Activated naive CD4-positive, alpha-beta T cell treated with anti-CD3 and anti-CD28 coated beads, Interleukin-2, amount 50 U/mL, for 24 hours (primary cell): ENCODE data around the gene RUVBL1.
"Not testable (repeated sequence)": the region's sequence is repeated elsewhere in the genome, so short reads cannot be mapped to it uniquely, and the experiment has no call there.

Source experiments
- H3K27ac Mint-ChIP-seq: one replicate; pipeline ENCODE4 v1.8.0; 2021; ENCODE audit warnings: mild to moderate bottlenecking, mixed read lengths
- H3K27me3 Mint-ChIP-seq: one replicate; pipeline ENCODE4 v1.8.0; 2021; ENCODE audit warnings: mixed read lengths
- H3K36me3 Mint-ChIP-seq: one replicate; pipeline ENCODE4 v1.8.0; 2021; ENCODE audit warnings: mixed read lengths
- H3K4me1 Mint-ChIP-seq: one replicate; pipeline ENCODE4 v1.8.0; 2021; ENCODE audit warnings: mixed read lengths
- H3K4me3 Mint-ChIP-seq: one replicate; pipeline ENCODE4 v1.8.0; 2021; ENCODE audit warnings: mild to moderate bottlenecking, mixed read lengths
- H3K9me3 Mint-ChIP-seq: one replicate; pipeline ENCODE4 v1.8.0; 2021; ENCODE audit warnings: mixed read lengths

Gene RUVBL1

DNA sequence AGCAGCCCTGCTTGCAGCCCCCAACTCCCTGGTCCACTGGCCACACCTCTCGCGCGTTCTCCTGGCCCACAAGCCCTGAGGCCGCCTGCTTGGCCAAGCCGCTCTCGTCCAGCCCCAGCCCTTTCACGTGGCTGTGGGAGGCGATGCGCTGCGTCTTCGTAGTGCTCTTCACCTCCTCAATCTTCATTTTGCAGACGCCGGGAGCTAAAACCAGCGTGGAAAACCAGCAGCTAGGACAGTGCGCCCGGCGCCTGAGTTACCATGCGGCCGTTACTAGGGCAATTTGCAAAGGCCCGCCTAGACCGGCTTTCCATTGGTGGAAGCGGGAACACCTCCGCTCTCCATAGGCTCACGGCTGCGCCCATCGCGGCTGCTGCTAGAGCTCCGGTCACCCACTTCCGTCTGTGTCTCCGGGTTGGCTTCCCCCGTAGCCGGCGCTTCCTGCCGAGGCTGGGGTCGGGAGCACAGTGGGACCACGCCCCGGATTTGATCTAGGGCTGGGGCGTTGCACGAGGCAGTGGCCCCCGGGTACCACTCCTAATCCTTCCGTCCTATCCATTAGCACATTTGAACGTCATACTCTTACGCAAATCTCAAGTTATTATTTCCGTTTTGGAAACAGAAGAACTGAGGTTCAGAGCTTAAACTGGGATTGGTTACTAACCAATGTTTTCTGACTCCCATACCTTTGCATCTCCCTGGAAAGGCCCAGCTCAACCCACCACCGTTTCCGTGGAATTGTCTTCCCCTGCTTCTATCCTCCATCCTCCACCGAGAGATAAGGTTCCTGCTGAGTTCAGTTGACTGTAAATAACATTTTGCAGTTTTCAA is at the start of gene RUVBL1:
Gene RUVBL1, minus strand, starts transcription at position 275 of the 831 bp plus-strand sequence. Its CDS starts 88 bp downstream, at position 187.
- H3K9me3 Mint-ChIP-seq, result no peaks in the 10 kb centered on the region
- H3K27ac Mint-ChIP-seq, result peak within 1 kb of the TSS; percentile 98
- peaks cover 31% of the 10 kb centered on the region for H3K4me1 Mint-ChIP-seq
- peak within 1 kb of the TSS; percentile 99 for H3K4me3 Mint-ChIP-seq
- H3K36me3 Mint-ChIP-seq, result peaks cover 13% of the 10 kb centered on the region
- no peaks in the 10 kb centered on the region for H3K27me3 Mint-ChIP-seq

DNA sequence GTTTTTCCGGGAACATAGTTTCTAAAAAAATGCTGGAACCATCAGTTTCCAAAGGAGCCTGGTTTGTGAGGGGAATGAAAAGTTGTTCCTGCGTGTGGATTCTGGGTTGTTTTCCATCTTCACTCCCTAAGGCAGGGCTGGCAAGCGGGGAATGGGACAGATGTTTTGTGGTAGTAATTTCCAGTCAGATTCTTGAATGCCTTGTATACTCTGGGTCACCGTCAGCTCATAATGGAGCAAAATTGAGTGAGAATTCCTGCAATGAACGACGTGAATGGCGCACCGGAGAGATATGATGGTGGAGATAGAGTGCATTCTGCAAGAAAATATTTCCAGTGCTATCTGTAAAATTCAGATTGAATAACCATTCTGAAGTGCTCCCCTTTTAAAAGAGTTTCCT is 49.6 kb upstream of the RUVBL1 start:
- H3K4me3 Mint-ChIP-seq, result no peak overlapping the region
- H3K9me3 Mint-ChIP-seq, result no peaks in the 10 kb centered on the region
- no peaks in the 10 kb centered on the region for H3K27me3 Mint-ChIP-seq
- no peak overlapping the region for H3K27ac Mint-ChIP-seq
- peaks cover 61% of the 10 kb centered on the region for H3K4me1 Mint-ChIP-seq
- H3K36me3 Mint-ChIP-seq, result no peaks in the 10 kb centered on the region

DNA sequence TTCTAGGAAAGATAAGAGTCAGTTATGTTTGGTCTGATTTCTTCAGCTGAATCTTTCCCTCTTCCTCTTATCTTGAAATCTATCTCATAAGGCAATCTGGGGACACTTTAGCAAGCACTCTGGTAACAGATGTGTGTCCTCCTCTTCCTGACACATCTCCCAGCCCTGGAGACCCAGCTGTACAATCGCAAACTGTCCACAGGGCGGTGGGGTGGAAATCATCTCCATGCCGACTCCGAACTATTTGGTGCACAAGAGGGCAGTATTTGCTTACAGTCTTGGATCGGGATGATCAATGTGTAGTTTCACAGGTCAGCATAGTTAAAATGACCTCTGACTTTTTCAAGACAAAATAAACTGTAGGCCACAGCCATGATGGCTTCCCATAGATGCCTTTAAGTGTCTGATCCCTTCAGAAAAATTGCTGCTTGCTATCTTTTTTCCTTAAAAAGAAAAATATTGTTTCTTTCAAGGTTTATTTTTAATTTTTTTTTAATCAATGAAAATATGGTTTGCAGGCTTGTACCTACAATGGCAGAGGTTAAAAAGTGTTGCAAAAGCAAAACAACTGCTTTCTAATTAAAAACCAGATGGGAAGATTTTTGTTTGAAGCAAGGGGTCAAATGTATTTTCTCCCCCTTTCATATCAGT is 47.4 kb upstream of the RUVBL1 start:
- Mint-ChIP-seq H3K27ac (no peak overlapping the region), H3K4me3 (no peak overlapping the region), H3K36me3 (no peaks in the 10 kb centered on the region), H3K4me1 (peaks cover 64% of the 10 kb centered on the region), H3K27me3 (no peaks in the 10 kb centered on the region), H3K9me3 (no peaks in the 10 kb centered on the region)

- H3K9me3 Mint-ChIP-seq, result no peaks in the 10 kb centered on the region
- peaks cover 2% of the 10 kb centered on the region for H3K36me3 Mint-ChIP-seq
- no peak overlapping the region for H3K4me3 Mint-ChIP-seq
- H3K27ac Mint-ChIP-seq, result no peak overlapping the region
- H3K27me3 Mint-ChIP-seq, result no peaks in the 10 kb centered on the region
- H3K4me1 Mint-ChIP-seq, result peaks cover 65% of the 10 kb centered on the region
Measured at GRCh38 chr3:128168836-128169235, 45.2 kb upstream of the RUVBL1 start.

- Mint-ChIP-seq H3K27ac (no peak overlapping the region), H3K4me1 (peaks cover 62% of the 10 kb centered on the region), H3K4me3 (no peak overlapping the region), H3K27me3 (no peaks in the 10 kb centered on the region), H3K36me3 (peaks cover 2% of the 10 kb centered on the region), H3K9me3 (no peaks in the 10 kb centered on the region)
Measured at GRCh38 chr3:128167973-128168674, 44.5 kb upstream of the RUVBL1 start.

GRCh38 chr3:128167646-128167972 is 44.0 kb upstream of the RUVBL1 start:
- no peak overlapping the region for H3K4me3 Mint-ChIP-seq

DNA sequence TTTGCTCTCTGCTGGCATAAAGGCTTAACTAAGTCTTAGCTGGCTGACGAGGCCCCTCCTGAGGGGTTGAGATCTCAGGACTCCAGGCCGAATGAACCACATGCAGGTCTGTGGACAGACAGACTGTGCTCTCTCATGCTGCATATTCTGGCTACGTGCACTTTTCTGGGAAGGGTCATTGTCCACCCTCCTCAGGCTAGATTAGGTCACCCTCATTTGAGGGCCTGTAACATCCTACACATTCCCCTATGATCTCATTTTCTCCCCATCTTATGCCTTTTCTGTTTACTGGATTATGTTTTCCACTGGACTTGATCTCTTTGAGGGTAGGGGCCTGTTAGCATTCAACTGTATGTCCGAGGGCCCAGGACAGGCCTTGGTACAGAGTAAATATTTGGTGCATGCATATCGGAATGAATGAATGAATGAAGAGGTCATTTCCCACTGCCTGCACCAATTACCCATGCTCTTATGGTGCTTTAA is 43.4 kb upstream of the RUVBL1 start:
- no peak overlapping the region for H3K4me3 Mint-ChIP-seq
- peaks cover 54% of the 10 kb centered on the region for H3K4me1 Mint-ChIP-seq
- H3K36me3 Mint-ChIP-seq, result peaks cover 5% of the 10 kb centered on the region
- H3K27me3 Mint-ChIP-seq, result no peaks in the 10 kb centered on the region
- H3K9me3 Mint-ChIP-seq, result no peaks in the 10 kb centered on the region
- H3K27ac Mint-ChIP-seq, result no peak overlapping the region

More at GRCh38 chr3:128167646-128167972, 44.0 kb upstream of the RUVBL1 start:
- Mint-ChIP-seq H3K9me3 (no peaks in the 10 kb centered on the region), H3K27me3 (no peaks in the 10 kb centered on the region), H3K4me1 (peaks cover 56% of the 10 kb centered on the region), H3K27ac (no peak overlapping the region), H3K36me3 (peaks cover 2% of the 10 kb centered on the region)

DNA sequence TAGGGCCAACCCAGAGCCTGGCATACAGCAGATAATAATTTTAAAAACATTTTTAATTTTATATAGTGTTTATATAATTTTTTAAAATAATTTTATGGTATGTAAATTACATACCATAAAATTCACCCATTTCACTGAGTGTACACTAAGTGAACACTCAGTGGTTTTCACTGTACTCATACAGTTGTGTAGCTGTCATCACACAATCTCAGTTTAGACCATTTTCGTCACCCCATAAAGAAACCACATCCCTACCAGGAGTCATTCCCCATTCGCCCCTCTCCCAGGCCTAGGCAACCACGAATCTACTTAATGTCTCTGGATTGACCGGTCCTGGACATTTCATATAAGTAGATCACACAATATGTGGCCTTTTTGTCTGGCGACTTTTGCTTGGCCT is 39.8 kb upstream of the RUVBL1 start:
- Mint-ChIP-seq H3K4me1 (peaks cover 62% of the 10 kb centered on the region), H3K27ac (no peak overlapping the region)

GRCh38 chr3:128160661-128161060 is 37.0 kb upstream of the RUVBL1 start:
- H3K9me3 Mint-ChIP-seq, result no peaks in the 10 kb centered on the region
- H3K36me3 Mint-ChIP-seq, result peaks cover 22% of the 10 kb centered on the region
- H3K27ac Mint-ChIP-seq, result no peak overlapping the region
- peaks cover 56% of the 10 kb centered on the region for H3K4me1 Mint-ChIP-seq
- H3K27me3 Mint-ChIP-seq, result no peaks in the 10 kb centered on the region
- no peak overlapping the region for H3K4me3 Mint-ChIP-seq

More for the DNA sequence above, 39.8 kb upstream of the RUVBL1 start:
- Mint-ChIP-seq H3K27me3 (no peaks in the 10 kb centered on the region), H3K4me3 (no peak overlapping the region), H3K9me3 (no peaks in the 10 kb centered on the region), H3K36me3 (peaks cover 8% of the 10 kb centered on the region)

DNA sequence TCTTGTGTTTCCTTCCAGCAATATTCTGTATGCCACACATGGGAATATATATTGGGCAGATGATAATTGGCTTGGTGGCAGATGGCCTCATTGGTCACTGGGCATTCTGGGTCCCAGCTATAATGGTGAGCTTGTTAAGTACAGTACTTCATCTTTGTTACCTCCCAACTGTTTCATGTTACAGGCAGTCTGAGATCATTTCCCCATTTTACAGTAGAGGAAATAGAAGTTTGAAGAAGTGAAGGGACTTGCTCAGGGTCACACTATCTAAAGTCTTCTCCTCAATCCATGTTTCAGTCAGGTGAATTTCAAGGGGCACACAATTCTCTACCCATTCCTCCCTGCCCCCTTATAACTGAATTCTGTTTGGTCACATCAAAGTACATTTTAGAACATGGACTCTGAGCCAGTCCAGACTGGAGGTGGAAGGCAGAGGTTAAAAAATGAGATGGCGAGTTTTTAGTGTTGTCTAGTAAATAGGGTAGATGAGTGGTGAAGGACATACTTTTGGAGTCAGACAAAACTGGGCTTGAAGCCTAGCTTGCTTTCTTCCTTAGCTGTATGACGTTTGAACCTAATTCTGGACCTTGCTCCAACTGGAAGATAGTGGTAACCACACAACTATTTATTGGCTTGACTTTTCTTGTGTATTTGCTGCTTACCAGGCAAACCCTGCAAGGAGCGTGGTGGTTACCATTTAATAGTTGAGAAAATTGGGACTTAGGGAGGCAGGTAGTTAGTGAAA is 32.2 kb upstream of the RUVBL1 start:
- no peaks in the 10 kb centered on the region for H3K9me3 Mint-ChIP-seq
- H3K27me3 Mint-ChIP-seq, result no peaks in the 10 kb centered on the region
- H3K4me3 Mint-ChIP-seq, result peak overlapping the region; percentile 33
- H3K4me1 Mint-ChIP-seq, result peaks cover 49% of the 10 kb centered on the region
- H3K27ac Mint-ChIP-seq, result no peak overlapping the region
- peaks cover 18% of the 10 kb centered on the region for H3K36me3 Mint-ChIP-seq

DNA sequence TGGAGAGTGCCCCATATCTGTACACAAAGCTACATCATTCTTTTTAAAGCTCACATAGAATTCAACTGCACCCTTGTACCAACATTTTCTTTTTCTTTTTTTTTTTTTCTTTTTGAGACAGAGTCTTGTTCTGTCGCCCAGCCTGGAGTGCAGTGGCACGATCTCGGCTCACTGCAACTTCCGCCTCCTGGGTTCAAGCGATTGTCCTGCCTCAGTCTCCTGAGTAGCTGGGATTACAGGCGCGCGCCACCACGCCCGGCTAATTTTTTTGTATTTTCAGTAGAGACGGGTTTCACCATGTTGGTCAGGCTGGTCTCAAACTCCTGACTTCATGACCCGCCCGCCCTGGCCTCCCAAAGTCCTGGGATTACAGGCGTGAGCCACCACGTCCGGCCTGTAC is 30.7 kb upstream of the RUVBL1 start:
- not testable (repeated sequence) for H3K27me3 Mint-ChIP-seq, H3K9me3 Mint-ChIP-seq
- peak overlapping the region; percentile 87 for H3K27ac Mint-ChIP-seq
- peak overlapping the region; percentile 96 for H3K4me3 Mint-ChIP-seq
- H3K4me1 Mint-ChIP-seq, result peaks cover 40% of the 10 kb centered on the region
- H3K36me3 Mint-ChIP-seq, result peaks cover 18% of the 10 kb centered on the region

DNA sequence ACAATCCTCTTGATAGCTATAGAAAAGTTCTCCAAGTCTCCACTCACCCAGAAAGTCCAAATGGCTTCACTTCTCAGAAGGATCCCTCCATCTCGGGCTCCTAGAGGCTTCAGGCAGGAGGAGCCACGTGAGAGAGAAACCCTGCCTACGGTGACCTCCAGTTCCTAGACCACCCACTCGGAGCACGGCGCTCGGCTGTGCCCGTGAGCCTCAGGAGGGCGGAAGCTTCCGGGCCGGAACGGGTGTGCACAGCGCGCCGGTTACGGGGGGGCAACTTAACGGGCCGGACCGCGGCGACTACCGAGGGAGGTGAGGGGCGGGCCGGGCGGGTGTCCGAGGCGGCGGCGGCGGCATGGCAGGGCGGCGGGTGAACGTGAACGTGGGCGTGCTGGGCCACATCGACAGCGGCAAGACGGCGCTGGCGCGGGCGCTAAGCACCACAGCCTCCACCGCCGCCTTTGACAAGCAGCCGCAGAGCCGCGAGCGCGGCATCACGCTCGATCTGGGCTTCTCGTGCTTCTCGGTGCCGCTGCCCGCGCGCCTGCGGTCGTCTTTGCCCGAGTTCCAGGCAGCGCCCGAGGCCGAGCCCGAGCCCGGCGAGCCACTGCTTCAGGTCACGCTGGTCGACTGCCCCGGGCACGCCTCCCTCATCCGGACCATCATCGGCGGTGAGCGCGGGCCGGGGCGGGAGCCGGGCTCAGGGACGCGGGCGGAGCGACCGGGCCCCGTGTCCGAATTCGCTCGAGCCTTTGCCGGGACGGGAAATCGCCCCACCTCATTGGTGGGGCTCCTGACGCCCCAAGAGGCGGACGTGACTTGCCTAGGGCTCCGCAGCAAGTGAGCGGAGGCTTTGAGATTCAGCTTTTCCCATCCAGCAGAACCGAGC is 29.8 kb upstream of the RUVBL1 start, which contains the start of gene EEFSEC:
Gene EEFSEC, plus strand, starts transcription at position 326 of the 886 bp plus-strand sequence. Its CDS starts 27 bp downstream, at position 353.
- H3K36me3 Mint-ChIP-seq, result peaks cover 18% of the 10 kb centered on the region
- H3K4me3 Mint-ChIP-seq, result peak within 1 kb of the TSS; percentile 96
- H3K27ac Mint-ChIP-seq, result peak within 1 kb of the TSS; percentile 99
- no peaks in the 10 kb centered on the region for H3K27me3 Mint-ChIP-seq
- H3K4me1 Mint-ChIP-seq, result peaks cover 38% of the 10 kb centered on the region
- H3K9me3 Mint-ChIP-seq, result no peaks in the 10 kb centered on the region

GRCh38 chr3:128152419-128153155 is 29.0 kb upstream of the RUVBL1 start:
- Mint-ChIP-seq H3K27me3 (no peaks in the 10 kb centered on the region), H3K36me3 (peaks cover 11% of the 10 kb centered on the region), H3K4me3 (peak overlapping the region; percentile 96), H3K27ac (peak overlapping the region; percentile 99), H3K9me3 (no peaks in the 10 kb centered on the region), H3K4me1 (peaks cover 38% of the 10 kb centered on the region)
